Stimulated activated CD8-positive, alpha-beta memory T cell treated with anti-CD3 and anti-CD28 coated beads, Interleukin-2, amount 100 ng/mL, for 1 hour (primary cell): ENCODE data around the gene THEM4.
"Not testable (repeated sequence)": the region's sequence is repeated elsewhere in the genome, so short reads cannot be mapped to it uniquely, and the experiment has no call there.

Source experiments
- DNase-seq, 2 donors: peaks; one replicate each; pipeline ENCODE4 v3.0.0-alpha.2; 2020; ENCODE audit warnings: low read depth in 2 of 2

Gene THEM4

GRCh38 chr1:151893176-151893924 lies 16.0 kb downstream of the THEM4 start:
- no peak for DNase-seq

GRCh38 chr1:151892190-151892589 lies 17.1 kb downstream of the THEM4 start:
- DNase-seq = no peak

- no peak for DNase-seq
Observed at GRCh38 chr1:151891512-151891911, 17.8 kb downstream of the THEM4 start.

GRCh38 chr1:151888972-151889570 lies 20.2 kb downstream of the THEM4 start:
- no peak for DNase-seq

GRCh38 chr1:151887028-151887427 lies 22.3 kb downstream of the THEM4 start:
- no peak for DNase-seq

GRCh38 chr1:151885479-151885878 lies 23.8 kb downstream of the THEM4 start:
- DNase-seq = no peak

- DNase-seq = not testable (repeated sequence)
Observed at GRCh38 chr1:151884879-151885278, 24.4 kb downstream of the THEM4 start.

GRCh38 chr1:151884445-151884844 lies 24.9 kb downstream of the THEM4 start:
- DNase-seq = not testable (repeated sequence)

GRCh38 chr1:151883898-151884297 lies 25.4 kb downstream of the THEM4 start:
- DNase-seq = not testable (repeated sequence)

GRCh38 chr1:151882918-151883317 lies 26.4 kb downstream of the THEM4 start:
- not testable (repeated sequence) for DNase-seq

- DNase-seq = no peak
Observed at GRCh38 chr1:151882466-151882865, 26.8 kb downstream of the THEM4 start.

- DNase-seq = no peak
Observed at GRCh38 chr1:151881479-151881878, 27.8 kb downstream of the THEM4 start.

- no peak for DNase-seq
Observed at GRCh38 chr1:151875419-151876097, 33.8 kb downstream of the THEM4 start.

- DNase-seq = not testable (repeated sequence)
Observed at GRCh38 chr1:151872776-151873175, 36.5 kb downstream of the THEM4 start.

GRCh38 chr1:151871284-151872030 lies 37.9 kb downstream of the THEM4 start:
- no peak for DNase-seq

GRCh38 chr1:151868486-151868885 lies 40.8 kb downstream of the THEM4 start:
- no peak for DNase-seq

GRCh38 chr1:151867765-151868411 lies 41.4 kb downstream of the THEM4 start:
- no peak for DNase-seq

- no peak for DNase-seq
Observed at GRCh38 chr1:151867321-151867720, 42.0 kb downstream of the THEM4 start.

- no peak for DNase-seq
Observed at GRCh38 chr1:151864411-151864810, 44.9 kb downstream of the THEM4 start.

- DNase-seq = no peak
Observed at GRCh38 chr1:151862604-151863003, 46.7 kb downstream of the THEM4 start.

GRCh38 chr1:151860504-151861187 lies 48.7 kb downstream of the THEM4 start:
- no peak for DNase-seq
